Activated T-helper 17 cell treated with anti-CD3 and anti-CD28 coated beads, Interleukin-2, amount 50 U/mL, for 72 hours (primary cell): ENCODE results near the gene FGFBP2. TPM values are rescaled to one million over a fixed set of nuclear protein-coding genes. Genes with fewer than 3 reads are reported as not detected.
"Not testable (repeated sequence)": the region's sequence is repeated elsewhere in the genome, so short reads cannot be mapped to it uniquely, and the experiment has no call there.

Source experiments
- ATAC-seq: fragments of 150-1000 bp; cut with Tn5 transposase; replicated peaks from 2 replicates; pipeline ENCODE4 v1.10.0; 2021; ENCODE audit warnings: mild to moderate bottlenecking, moderate library complexity
- H3K27ac Mint-ChIP-seq: one replicate; pipeline ENCODE4 v1.8.0; 2022; ENCODE audit warnings: mixed read lengths
- H3K27me3 Mint-ChIP-seq: one replicate; pipeline ENCODE4 v1.8.0; 2022; ENCODE audit warnings: mixed read lengths
- H3K36me3 Mint-ChIP-seq: one replicate; pipeline ENCODE4 v1.8.0; 2022; ENCODE audit warnings: low read depth, mild to moderate bottlenecking, mixed read lengths
- H3K4me1 Mint-ChIP-seq: one replicate; pipeline ENCODE4 v1.8.0; 2022; ENCODE audit warnings: mixed read lengths
- H3K4me3 Mint-ChIP-seq: one replicate; pipeline ENCODE4 v1.8.0; 2022; ENCODE audit warnings: mild to moderate bottlenecking, mixed read lengths
- H3K9me3 Mint-ChIP-seq: one replicate; pipeline ENCODE4 v1.8.0; 2022; ENCODE audit warnings: mixed read lengths
- total RNA-seq, 2 donors: library from RNA; stranded (reverse); gene quantifications; one replicate each; pipeline ENCODE4 v1.2.3, GENCODE V29; 2022

The FGFBP2 gene
- total RNA-seq, 2 donors from 2014 or later: 0.22 to 2.2 TPM

DNA sequence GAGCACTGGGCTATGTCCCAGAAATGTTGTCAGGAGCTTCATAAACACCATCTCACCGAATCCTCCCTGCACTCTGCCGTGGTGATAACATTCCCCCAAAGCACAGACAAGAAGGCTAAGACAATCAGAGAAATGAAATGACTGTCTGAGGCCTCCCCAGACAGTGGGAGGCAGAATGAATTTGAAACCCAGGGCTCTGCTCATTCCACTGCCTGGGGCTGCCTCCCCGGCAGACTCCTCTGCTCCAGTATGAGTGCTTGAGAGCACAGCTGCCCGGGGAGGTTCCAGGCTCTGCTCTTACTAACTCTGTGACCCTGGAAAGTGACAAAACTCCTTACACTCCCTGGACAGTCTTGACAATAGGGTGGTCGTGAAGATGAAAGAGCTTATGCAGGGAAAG, 34.1 kb downstream of the FGFBP2 start:
- no peak for ATAC-seq
- peaks cover 32% of the 10 kb centered on the region for H3K27me3 Mint-ChIP-seq
- no peaks in the 10 kb centered on the region for H3K9me3 Mint-ChIP-seq
- no peak overlapping the region for H3K4me3 Mint-ChIP-seq
- H3K27ac Mint-ChIP-seq: no peak overlapping the region
- H3K36me3 Mint-ChIP-seq: no peaks in the 10 kb centered on the region
- no peaks in the 10 kb centered on the region for H3K4me1 Mint-ChIP-seq

DNA sequence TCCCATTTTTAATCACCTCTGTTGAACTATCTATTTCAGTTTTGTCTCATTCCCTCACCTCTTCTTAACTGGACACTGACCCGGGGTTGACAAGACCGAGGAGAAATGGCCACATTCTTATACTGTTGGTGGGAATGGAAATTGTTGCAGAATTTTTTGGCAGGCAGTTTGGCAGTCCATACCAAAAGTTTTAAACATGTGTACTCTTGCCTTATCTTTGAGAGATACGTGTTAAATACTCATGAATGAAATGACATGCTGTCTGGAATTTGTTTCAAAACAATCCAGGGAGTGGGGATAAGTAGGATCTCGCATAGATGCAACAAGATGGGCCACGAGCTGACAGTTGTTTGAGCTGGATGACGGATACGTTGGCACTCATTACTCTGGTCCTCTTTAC, 36.5 kb downstream of the FGFBP2 start:
- Mint-ChIP-seq H3K4me1 (no peaks in the 10 kb centered on the region), H3K27ac (no peak overlapping the region), H3K9me3 (no peaks in the 10 kb centered on the region), H3K4me3 (no peak overlapping the region), H3K36me3 (no peaks in the 10 kb centered on the region), H3K27me3 (peaks cover 29% of the 10 kb centered on the region)
- ATAC-seq: no peak

DNA sequence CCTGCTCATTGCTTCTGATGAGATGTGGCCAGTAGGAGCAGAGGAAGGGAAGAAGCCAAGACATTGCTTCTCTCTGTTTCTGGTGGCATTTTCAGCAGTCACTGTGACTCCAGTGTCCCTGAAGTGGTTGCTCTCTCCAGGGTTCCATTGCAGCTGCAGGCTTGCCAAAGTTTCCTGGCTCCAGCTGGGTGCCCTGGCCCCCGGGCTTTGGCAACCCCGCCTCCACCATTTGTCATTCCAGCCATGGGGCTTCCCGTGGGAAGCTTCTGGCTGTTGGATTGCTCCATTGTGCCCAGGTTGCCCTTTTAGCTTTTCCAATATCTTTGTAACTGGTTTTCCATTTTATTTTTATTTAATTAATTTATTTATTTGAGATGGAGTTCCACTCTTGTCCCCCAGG, 37.1 kb downstream of the FGFBP2 start:
- no peaks in the 10 kb centered on the region for H3K9me3 Mint-ChIP-seq
- no peak overlapping the region for H3K4me3 Mint-ChIP-seq
- H3K4me1 Mint-ChIP-seq: no peaks in the 10 kb centered on the region
- H3K27ac Mint-ChIP-seq: no peak overlapping the region
- ATAC-seq: no peak
- H3K36me3 Mint-ChIP-seq: no peaks in the 10 kb centered on the region
- peaks cover 23% of the 10 kb centered on the region for H3K27me3 Mint-ChIP-seq

DNA sequence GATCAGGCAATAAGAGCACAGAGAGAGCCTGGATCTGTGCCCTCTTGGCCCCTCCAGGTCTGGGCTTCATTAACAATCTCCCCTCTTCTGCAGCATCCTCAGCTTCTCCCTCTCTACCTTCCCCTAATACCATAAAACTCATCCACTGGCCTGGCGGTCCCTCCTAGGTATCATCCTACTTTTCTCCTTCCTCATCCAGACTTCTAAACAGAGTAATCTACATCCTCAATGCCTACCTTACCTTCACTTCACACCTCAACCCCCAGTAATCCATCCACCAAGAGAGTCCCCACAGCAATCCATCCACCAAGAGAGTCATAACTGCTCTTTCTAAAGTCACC, 41.4 kb downstream of the FGFBP2 start:
- no peak for ATAC-seq
- no peaks in the 10 kb centered on the region for H3K9me3 Mint-ChIP-seq
- H3K4me1 Mint-ChIP-seq: no peaks in the 10 kb centered on the region
- peaks cover 19% of the 10 kb centered on the region for H3K27me3 Mint-ChIP-seq
- H3K36me3 Mint-ChIP-seq: no peaks in the 10 kb centered on the region
- H3K4me3 Mint-ChIP-seq: no peak overlapping the region
- H3K27ac Mint-ChIP-seq: no peak overlapping the region

DNA sequence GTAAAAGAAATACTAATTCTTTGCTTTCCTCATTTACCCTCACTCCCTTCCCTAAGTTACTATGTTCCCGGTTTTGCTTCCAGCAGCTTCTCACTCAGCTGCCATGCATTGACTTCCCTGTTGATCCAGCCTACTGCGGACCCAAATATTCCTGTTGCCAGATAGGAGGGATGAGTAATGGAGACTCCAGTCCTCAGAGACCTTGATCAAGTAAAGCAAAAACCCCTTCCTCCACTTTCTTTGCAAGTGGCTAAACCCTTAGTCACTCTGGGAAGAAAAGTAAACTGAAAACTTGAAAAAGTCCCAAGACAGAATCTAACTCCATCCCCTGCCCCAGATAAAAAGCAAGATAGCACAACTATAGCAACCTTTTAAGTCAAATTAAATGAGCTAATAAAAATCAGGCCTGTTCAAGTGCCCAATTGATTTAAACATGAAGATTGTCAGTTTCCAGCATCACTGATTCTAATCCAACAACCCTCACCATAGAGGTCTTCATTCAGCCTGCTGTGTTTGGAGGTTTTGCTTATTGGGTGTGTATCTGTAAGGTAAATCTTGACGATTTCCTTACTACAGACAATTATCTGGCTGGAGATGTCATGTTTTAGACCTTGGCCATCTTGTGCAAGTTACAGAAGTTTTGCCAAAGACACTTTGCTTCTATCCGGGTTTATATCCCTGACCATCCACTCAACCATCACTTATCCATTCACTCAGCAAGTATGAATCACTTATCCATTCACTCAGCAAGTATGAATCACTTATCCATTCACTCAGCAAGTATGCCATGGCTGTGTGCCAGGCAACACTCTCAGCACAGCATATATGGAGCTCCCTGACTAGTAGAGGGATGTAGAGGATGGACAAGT, 42.0 kb downstream of the FGFBP2 start:
- H3K9me3 Mint-ChIP-seq: peaks cover 1% of the 10 kb centered on the region
- peak; percentile 64 for ATAC-seq
- no peaks in the 10 kb centered on the region for H3K36me3 Mint-ChIP-seq
- H3K4me3 Mint-ChIP-seq: no peak overlapping the region
- peaks cover 21% of the 10 kb centered on the region for H3K27me3 Mint-ChIP-seq
- H3K27ac Mint-ChIP-seq: no peak overlapping the region
- H3K4me1 Mint-ChIP-seq: no peaks in the 10 kb centered on the region

DNA sequence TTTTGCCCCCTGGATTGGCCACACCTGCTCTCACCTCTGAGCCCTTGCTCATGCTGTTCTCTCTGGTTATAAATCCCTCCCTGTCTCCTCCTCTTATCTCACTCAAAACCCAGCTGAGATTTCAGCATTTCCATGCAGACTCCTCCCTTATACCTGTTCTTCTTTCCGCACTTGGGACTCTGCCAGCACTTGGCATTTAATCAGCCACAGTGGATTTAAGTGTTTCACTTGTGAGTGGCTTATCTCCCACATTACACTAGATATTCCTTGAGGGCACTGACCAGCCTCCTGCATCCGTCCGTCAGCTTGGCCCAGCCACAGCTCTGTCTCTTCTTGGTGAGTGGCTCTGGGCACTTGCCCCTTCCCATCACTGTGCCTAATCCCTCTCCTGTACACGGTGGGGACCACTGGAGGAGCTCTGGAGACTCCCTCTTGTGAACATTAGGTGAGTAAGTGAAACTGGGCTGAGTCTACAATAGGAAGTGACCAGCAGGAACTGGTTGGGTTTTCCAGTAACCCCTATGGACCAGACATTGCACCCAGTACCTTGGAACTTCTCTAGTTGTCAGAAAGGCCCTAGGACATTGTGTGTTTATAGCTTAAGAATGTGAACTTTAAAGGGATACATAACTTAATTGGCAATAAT, 44.4 kb downstream of the FGFBP2 start:
- ATAC-seq: no peak
- H3K36me3 Mint-ChIP-seq: no peaks in the 10 kb centered on the region
- H3K9me3 Mint-ChIP-seq: peaks cover 5% of the 10 kb centered on the region
- H3K27me3 Mint-ChIP-seq: peaks cover 18% of the 10 kb centered on the region
- H3K4me3 Mint-ChIP-seq: no peak overlapping the region
- H3K4me1 Mint-ChIP-seq: no peaks in the 10 kb centered on the region
- no peak overlapping the region for H3K27ac Mint-ChIP-seq

DNA sequence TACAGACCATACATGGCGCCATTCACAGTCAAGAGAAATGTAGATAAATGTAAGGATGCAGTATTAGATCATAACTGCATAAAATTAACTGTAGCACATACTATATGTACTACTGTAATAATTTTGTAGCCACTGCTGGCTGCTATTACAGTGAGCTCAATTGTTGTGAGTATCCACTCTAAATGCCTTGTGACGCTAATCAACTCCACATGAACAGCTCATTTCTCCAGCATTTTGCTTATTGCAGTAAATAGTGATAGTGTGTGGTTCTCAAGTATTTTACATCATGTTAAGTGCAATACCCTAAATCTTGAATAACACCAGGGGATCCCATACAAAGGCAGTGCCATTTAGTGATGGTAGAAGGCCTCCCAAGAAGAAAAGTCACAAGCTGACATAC, 45.7 kb downstream of the FGFBP2 start:
- Mint-ChIP-seq H3K4me1 (no peaks in the 10 kb centered on the region), H3K27me3 (peaks cover 17% of the 10 kb centered on the region), H3K27ac (no peak overlapping the region), H3K4me3 (no peak overlapping the region), H3K9me3 (peaks cover 5% of the 10 kb centered on the region), H3K36me3 (no peaks in the 10 kb centered on the region)
- no peak for ATAC-seq

DNA sequence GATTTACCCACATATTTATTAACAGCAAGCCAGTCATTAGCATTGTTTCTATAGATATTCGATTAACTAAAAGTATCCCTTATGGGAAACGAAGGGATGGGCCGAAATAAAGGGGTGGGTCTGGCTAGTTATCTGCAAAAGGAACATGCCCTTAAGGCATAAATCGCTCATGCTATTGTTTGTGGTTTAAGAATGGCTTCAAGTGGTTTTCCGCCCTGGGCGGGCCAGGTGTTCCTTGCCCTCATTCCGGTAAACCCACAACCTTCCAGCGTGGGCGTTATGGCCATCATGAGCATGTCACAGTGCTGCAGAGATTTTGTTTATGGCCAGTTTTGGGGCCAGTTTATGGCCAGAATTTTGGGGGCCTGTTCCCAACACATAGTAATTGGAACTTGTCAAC, 46.6 kb downstream of the FGFBP2 start:
- not testable (repeated sequence) for ATAC-seq, H3K36me3 Mint-ChIP-seq, H3K4me1 Mint-ChIP-seq, H3K4me3 Mint-ChIP-seq, H3K9me3 Mint-ChIP-seq, H3K27ac Mint-ChIP-seq
- peaks cover 25% of the 10 kb centered on the region for H3K27me3 Mint-ChIP-seq

DNA sequence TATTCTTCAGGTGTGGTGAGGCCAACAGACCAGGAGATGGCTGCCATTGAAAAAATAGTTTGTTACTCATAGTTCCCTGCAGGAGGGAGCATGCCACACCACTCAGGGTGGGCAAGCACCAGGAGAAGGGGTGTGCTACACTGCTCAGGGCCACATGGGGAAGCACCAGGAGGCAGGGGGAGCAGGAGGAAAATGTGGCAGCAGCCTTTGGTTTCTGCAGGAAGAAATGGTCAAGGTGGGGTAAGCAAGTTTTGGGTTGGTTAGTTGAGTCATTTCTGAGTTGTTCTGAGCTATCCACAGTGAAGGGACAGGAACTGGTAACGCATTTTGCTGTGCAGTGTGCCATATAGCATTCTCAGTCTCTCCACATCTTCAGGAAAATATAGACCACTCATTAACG, 48.2 kb downstream of the FGFBP2 start:
- Mint-ChIP-seq H3K9me3 (peaks cover 5% of the 10 kb centered on the region), H3K36me3 (no peaks in the 10 kb centered on the region), H3K4me1 (no peaks in the 10 kb centered on the region), H3K27ac (no peak overlapping the region), H3K4me3 (no peak overlapping the region), H3K27me3 (peaks cover 30% of the 10 kb centered on the region)
- ATAC-seq: peak; percentile 62

DNA sequence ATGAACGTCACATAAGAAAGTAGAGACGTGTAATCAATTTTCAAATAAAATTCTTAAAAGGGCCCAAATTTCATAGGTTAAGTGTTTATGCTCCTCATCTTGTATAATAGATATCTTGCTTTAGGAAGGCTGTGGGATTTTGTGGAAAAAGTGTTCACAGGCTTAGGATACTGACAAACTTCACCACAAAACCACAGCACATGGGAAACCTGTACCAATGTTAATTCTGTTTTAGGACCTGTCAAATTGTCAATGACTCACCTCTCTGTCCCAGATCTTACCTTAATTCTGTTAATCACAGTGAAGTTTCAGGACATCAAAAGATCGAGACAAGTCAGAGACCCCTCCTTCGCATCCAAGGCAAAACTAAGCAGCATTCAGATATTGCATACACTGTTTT, 48.7 kb downstream of the FGFBP2 start:
- no peaks in the 10 kb centered on the region for H3K4me1 Mint-ChIP-seq
- H3K9me3 Mint-ChIP-seq: peaks cover 5% of the 10 kb centered on the region
- H3K27ac Mint-ChIP-seq: no peak overlapping the region
- peaks cover 30% of the 10 kb centered on the region for H3K27me3 Mint-ChIP-seq
- no peaks in the 10 kb centered on the region for H3K36me3 Mint-ChIP-seq
- H3K4me3 Mint-ChIP-seq: no peak overlapping the region
- peak; percentile 9 for ATAC-seq

DNA sequence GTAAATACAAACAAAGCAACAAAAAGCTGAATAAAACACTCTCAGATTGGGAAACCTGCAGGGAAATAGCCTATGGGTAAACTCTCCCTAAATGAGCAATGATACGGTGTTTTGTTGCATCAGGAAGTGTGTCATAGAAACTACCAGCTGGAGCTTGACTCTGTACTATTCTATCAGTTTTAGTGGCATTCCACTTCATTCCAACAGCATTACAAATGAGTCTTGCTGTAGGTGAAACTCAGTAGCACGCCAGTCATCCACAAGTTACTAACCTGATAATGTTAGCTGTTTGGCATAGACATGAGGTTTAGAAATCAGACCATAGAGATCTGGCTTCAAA, 49.4 kb downstream of the FGFBP2 start:
- peak; percentile 52 for ATAC-seq
- Mint-ChIP-seq H3K36me3 (no peaks in the 10 kb centered on the region), H3K9me3 (peaks cover 5% of the 10 kb centered on the region), H3K4me1 (no peaks in the 10 kb centered on the region), H3K27ac (no peak overlapping the region), H3K4me3 (no peak overlapping the region), H3K27me3 (peaks cover 23% of the 10 kb centered on the region)

DNA sequence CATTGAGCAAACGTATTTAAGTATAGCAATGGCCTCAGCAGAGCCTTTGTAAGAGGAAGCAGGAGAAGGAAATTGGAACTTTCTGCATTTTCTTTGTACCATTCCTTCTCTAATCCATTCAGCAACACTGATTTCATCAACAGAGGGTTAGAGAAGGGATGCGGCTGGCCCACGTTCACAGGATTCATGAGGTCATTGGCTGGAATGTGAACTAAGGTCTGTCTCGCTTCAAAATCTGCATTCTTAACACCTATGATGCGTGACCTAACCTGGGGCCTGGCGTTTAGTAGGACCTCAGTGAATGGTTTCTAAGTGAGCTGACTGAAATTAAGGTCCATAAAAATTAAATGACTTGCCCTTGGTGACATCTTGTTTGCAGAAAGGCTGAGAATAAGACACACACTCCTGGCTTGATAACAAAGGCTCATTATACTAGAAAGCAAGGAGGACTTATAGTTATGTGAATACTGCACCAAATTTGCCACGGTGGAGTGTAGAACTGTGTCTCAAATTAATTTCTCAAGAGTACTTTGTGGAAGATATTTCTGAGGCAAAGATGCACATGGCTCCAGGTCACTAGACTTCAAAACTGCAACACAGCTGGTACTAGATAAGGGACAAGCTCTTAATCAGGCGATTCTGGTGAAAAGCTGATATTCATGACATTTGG, 49.9 kb downstream of the FGFBP2 start:
- peaks cover 19% of the 10 kb centered on the region for H3K27me3 Mint-ChIP-seq
- no peaks in the 10 kb centered on the region for H3K36me3 Mint-ChIP-seq
- peaks cover 5% of the 10 kb centered on the region for H3K9me3 Mint-ChIP-seq
- H3K4me3 Mint-ChIP-seq: no peak overlapping the region
- no peaks in the 10 kb centered on the region for H3K4me1 Mint-ChIP-seq
- H3K27ac Mint-ChIP-seq: no peak overlapping the region
- no peak for ATAC-seq

DNA sequence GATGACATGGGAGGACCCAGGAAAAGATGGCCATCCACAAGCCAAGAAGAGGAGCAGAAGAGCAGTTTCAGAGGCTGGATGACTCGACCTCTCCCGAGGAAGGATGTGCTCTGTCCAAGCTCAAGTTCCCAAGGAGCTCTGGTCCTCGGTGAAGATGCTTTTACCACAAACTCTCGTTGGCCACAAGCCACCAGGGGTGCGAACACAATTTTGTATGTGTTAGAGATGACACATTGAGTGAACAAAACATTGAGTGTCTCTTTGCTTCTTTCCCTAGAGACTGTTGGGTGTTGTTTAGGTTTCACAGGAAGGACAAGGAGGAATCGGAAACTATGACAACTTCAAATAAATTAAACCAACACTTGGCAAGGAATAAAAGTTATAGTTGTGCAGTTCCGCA, 50.7 kb downstream of the FGFBP2 start:
- ATAC-seq: no peak
- Mint-ChIP-seq H3K36me3 (no peaks in the 10 kb centered on the region), H3K4me3 (no peak overlapping the region)

More for the DNA sequence above, 50.7 kb downstream of the FGFBP2 start:
- no peaks in the 10 kb centered on the region for H3K4me1 Mint-ChIP-seq
- H3K9me3 Mint-ChIP-seq: peaks cover 5% of the 10 kb centered on the region
- no peak overlapping the region for H3K27ac Mint-ChIP-seq
- peaks cover 23% of the 10 kb centered on the region for H3K27me3 Mint-ChIP-seq
